Esophagus squamous epithelium (tissue), 4 donors: Measurements from ENCODE around the gene OBSCN.

Experiments used
- CTCF ChIP-seq, 6 experiments: fragments of 450-650 bp in 4 of 6; fragments of 200-600 bp in 2 of 6; sonication (generic) in 2 of 6; IDR thresholded peaks; one replicate each; pipeline ENCODE4 v1.5.1; 2016 to 2019; ENCODE audit warnings: antibody characterized with exemption in 6 of 6, mild to moderate bottlenecking in 4 of 6, moderate library complexity in 4 of 6
- POLR2A ChIP-seq, 4 donors: fragments of 450-650 bp; IDR thresholded peaks; one replicate each; pipeline ENCODE4 v1.6.1; 2017; ENCODE audit warnings: antibody characterized with exemption in 4 of 4, mild to moderate bottlenecking in 4 of 4, moderate library complexity in 3 of 4

- TF ChIP-seq POLR2A (IDR thresholded peaks at IDR 0.05) (no peak), CTCF (IDR thresholded peaks at IDR 0.05) (no peak)
These were observed 202.8 kb downstream of the OBSCN start for GRCh38 chr1:228410671-228411070.
